ENCODE results near the gene RNF217.

DNA sequence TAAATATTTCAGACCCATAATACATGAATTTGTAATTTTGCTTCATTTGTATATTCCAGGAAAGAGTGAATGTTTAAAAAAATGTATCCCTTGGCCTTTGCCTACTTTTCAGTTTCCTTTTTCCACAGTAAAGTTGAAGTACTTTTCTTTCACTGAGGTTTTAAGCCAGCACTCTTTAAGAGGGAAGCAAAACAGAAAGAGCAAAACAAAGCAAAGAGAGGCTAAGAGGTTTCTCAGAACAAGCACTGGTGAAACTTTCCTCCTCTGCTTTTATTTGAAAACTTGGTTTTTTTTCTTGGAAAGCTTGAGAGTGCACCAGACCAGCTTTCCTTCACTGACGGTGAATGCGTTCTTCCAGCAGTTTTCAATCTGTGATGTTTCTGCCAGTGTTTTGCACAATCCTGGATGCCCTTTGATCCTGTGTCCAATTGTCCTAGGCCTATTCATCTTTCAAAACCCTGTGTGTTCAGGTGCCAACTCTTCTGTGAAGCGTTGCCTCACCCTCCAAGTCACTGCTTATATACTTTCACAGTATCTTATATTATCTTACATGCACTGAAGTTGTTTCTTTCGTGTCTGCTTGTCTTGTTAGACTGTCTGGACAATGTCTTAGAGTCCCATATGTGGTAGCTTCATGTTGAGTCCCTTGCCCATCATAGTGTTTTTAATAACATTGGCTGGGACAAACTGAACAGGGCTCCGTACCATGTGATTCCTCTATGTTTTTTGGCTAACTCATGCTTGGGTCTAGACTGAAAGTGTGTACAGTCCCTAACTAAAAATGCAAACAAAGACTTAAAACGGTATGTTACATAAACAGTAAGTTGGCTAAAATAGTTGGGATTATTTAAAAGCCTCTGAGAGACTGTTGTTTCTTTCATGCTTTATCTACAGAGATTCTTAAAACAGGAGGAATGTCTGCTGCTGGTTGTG is 1.9 kb downstream of the RNF217 start:
- TF ChIP-seq, protein P1, sequence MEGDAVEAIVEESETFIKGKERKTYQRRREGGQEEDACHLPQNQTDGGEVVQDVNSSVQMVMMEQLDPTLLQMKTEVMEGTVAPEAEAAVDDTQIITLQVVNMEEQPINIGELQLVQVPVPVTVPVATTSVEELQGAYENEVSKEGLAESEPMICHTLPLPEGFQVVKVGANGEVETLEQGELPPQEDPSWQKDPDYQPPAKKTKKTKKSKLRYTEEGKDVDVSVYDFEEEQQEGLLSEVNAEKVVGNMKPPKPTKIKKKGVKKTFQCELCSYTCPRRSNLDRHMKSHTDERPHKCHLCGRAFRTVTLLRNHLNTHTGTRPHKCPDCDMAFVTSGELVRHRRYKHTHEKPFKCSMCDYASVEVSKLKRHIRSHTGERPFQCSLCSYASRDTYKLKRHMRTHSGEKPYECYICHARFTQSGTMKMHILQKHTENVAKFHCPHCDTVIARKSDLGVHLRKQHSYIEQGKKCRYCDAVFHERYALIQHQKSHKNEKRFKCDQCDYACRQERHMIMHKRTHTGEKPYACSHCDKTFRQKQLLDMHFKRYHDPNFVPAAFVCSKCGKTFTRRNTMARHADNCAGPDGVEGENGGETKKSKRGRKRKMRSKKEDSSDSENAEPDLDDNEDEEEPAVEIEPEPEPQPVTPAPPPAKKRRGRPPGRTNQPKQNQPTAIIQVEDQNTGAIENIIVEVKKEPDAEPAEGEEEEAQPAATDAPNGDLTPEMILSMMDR (IDR thresholded peaks at IDR 0.05), result no peak
- no peak for TF ChIP-seq EP300 (IDR thresholded peaks at IDR 0.05)
